Activated naive CD8-positive, alpha-beta T cell treated with anti-CD3 and anti-CD28 coated beads, Interleukin-2, amount 50 U/mL, for 24 hours (primary cell): ENCODE data around the gene DLX6.

Experiments
- ATAC-seq: fragments of 150-1000 bp; cut with Tn5 transposase; one replicate; pipeline ENCODE4 v1.10.0; 2021
- DNase-seq: peaks from one replicate; pipeline ENCODE4 v3.0.0; 2021
- H3K27ac Mint-ChIP-seq: one replicate; pipeline ENCODE4 v1.8.0; 2021; ENCODE audit warnings: mild to moderate bottlenecking, mixed read lengths
- H3K27me3 Mint-ChIP-seq: one replicate; pipeline ENCODE4 v1.8.0; 2021; ENCODE audit warnings: mixed read lengths
- H3K36me3 Mint-ChIP-seq: one replicate; pipeline ENCODE4 v1.8.0; 2021; ENCODE audit warnings: low read depth, mixed read lengths
- H3K4me1 Mint-ChIP-seq: one replicate; pipeline ENCODE4 v1.8.0; 2021; ENCODE audit warnings: mixed read lengths
- H3K4me3 Mint-ChIP-seq: one replicate; pipeline ENCODE4 v1.8.0; 2021; ENCODE audit warnings: mild to moderate bottlenecking, moderate library complexity, mixed read lengths
- H3K9me3 Mint-ChIP-seq: one replicate; pipeline ENCODE4 v1.8.0; 2021; ENCODE audit warnings: mixed read lengths

Gene DLX6

GRCh38 chr7:97005183-97006054, at the start of gene DLX6:
TSS of gene DLX6 (plus strand) at chr7:97005553. CDS start at chr7:97005978, 425 bp downstream.
- Mint-ChIP-seq H3K27me3 (peaks cover 89% of the 10 kb centered on the region), H3K9me3 (no peaks in the 10 kb centered on the region), H3K4me1 (peaks cover 14% of the 10 kb centered on the region), H3K27ac (no peak within 1 kb of the TSS), H3K36me3 (no peaks in the 10 kb centered on the region), H3K4me3 (peak within 1 kb of the TSS; percentile 62)
- no peak for ATAC-seq
- DNase-seq: peak; percentile 52

- H3K27ac Mint-ChIP-seq: no peak overlapping the region
- no peak for DNase-seq
- peaks cover 16% of the 10 kb centered on the region for H3K27me3 Mint-ChIP-seq
- no peak overlapping the region for H3K4me3 Mint-ChIP-seq
- no peaks in the 10 kb centered on the region for H3K4me1 Mint-ChIP-seq
- no peaks in the 10 kb centered on the region for H3K36me3 Mint-ChIP-seq
- no peaks in the 10 kb centered on the region for H3K9me3 Mint-ChIP-seq
- no peak for ATAC-seq
Measured at GRCh38 chr7:96959135-96959534, 46.2 kb upstream of the DLX6 start.

GRCh38 chr7:96962221-96962885, 43.0 kb upstream of the DLX6 start:
- no peak for DNase-seq
- Mint-ChIP-seq H3K9me3 (no peaks in the 10 kb centered on the region), H3K4me3 (no peak overlapping the region), H3K36me3 (no peaks in the 10 kb centered on the region), H3K27me3 (peaks cover 27% of the 10 kb centered on the region), H3K27ac (no peak overlapping the region), H3K4me1 (no peaks in the 10 kb centered on the region)
- no peak for ATAC-seq

GRCh38 chr7:96968981-96969380, 36.4 kb upstream of the DLX6 start:
- H3K4me3 Mint-ChIP-seq: no peak overlapping the region
- peaks cover 31% of the 10 kb centered on the region for H3K27me3 Mint-ChIP-seq
- H3K9me3 Mint-ChIP-seq: no peaks in the 10 kb centered on the region
- H3K4me1 Mint-ChIP-seq: no peaks in the 10 kb centered on the region
- no peak for DNase-seq
- no peak for ATAC-seq
- H3K36me3 Mint-ChIP-seq: no peaks in the 10 kb centered on the region
- H3K27ac Mint-ChIP-seq: no peak overlapping the region

- no peak overlapping the region for H3K4me3 Mint-ChIP-seq
- H3K9me3 Mint-ChIP-seq: no peaks in the 10 kb centered on the region
- no peaks in the 10 kb centered on the region for H3K4me1 Mint-ChIP-seq
- H3K27me3 Mint-ChIP-seq: peaks cover 27% of the 10 kb centered on the region
- H3K36me3 Mint-ChIP-seq: no peaks in the 10 kb centered on the region
- ATAC-seq (no peak), DNase-seq (no peak)
- no peak overlapping the region for H3K27ac Mint-ChIP-seq
Measured at GRCh38 chr7:96970739-96971138, 34.6 kb upstream of the DLX6 start.

- DNase-seq: no peak
- ATAC-seq: no peak
- no peaks in the 10 kb centered on the region for H3K4me1 Mint-ChIP-seq
- H3K27me3 Mint-ChIP-seq: peaks cover 28% of the 10 kb centered on the region
- no peak overlapping the region for H3K27ac Mint-ChIP-seq
- H3K9me3 Mint-ChIP-seq: no peaks in the 10 kb centered on the region
- no peak overlapping the region for H3K4me3 Mint-ChIP-seq
- H3K36me3 Mint-ChIP-seq: no peaks in the 10 kb centered on the region
Measured at GRCh38 chr7:96973986-96974385, 31.4 kb upstream of the DLX6 start.

- H3K36me3 Mint-ChIP-seq: no peaks in the 10 kb centered on the region
- no peaks in the 10 kb centered on the region for H3K4me1 Mint-ChIP-seq
- H3K27ac Mint-ChIP-seq: no peak overlapping the region
- no peak overlapping the region for H3K4me3 Mint-ChIP-seq
- no peaks in the 10 kb centered on the region for H3K9me3 Mint-ChIP-seq
- peaks cover 27% of the 10 kb centered on the region for H3K27me3 Mint-ChIP-seq
- ATAC-seq: no peak
- DNase-seq: no peak
Measured at GRCh38 chr7:96976106-96976505, 29.2 kb upstream of the DLX6 start.

GRCh38 chr7:96977445-96977844, 27.9 kb upstream of the DLX6 start:
- H3K36me3 Mint-ChIP-seq: no peaks in the 10 kb centered on the region
- ATAC-seq: no peak
- H3K4me3 Mint-ChIP-seq: no peak overlapping the region
- no peaks in the 10 kb centered on the region for H3K9me3 Mint-ChIP-seq
- DNase-seq: no peak
- no peak overlapping the region for H3K27ac Mint-ChIP-seq
- H3K27me3 Mint-ChIP-seq: peaks cover 30% of the 10 kb centered on the region
- no peaks in the 10 kb centered on the region for H3K4me1 Mint-ChIP-seq

GRCh38 chr7:96979551-96980276, 25.6 kb upstream of the DLX6 start:
- Mint-ChIP-seq H3K36me3 (no peaks in the 10 kb centered on the region), H3K9me3 (no peaks in the 10 kb centered on the region), H3K4me1 (no peaks in the 10 kb centered on the region), H3K4me3 (no peak overlapping the region), H3K27ac (no peak overlapping the region), H3K27me3 (peaks cover 30% of the 10 kb centered on the region)
- DNase-seq (no peak), ATAC-seq (no peak)

GRCh38 chr7:96982586-96982985, 22.8 kb upstream of the DLX6 start:
- Mint-ChIP-seq H3K9me3 (no peaks in the 10 kb centered on the region), H3K4me1 (no peaks in the 10 kb centered on the region), H3K27me3 (peaks cover 32% of the 10 kb centered on the region), H3K27ac (no peak overlapping the region), H3K4me3 (no peak overlapping the region), H3K36me3 (no peaks in the 10 kb centered on the region)
- ATAC-seq: no peak
- no peak for DNase-seq

GRCh38 chr7:96985992-96986391, 19.4 kb upstream of the DLX6 start:
- Mint-ChIP-seq H3K36me3 (no peaks in the 10 kb centered on the region), H3K27me3 (peaks cover 53% of the 10 kb centered on the region)
- ATAC-seq: no peak

GRCh38 chr7:96986901-96987300, 18.5 kb upstream of the DLX6 start:
- no peak overlapping the region for H3K4me3 Mint-ChIP-seq
- no peaks in the 10 kb centered on the region for H3K36me3 Mint-ChIP-seq
- H3K27me3 Mint-ChIP-seq: peaks cover 54% of the 10 kb centered on the region
- H3K9me3 Mint-ChIP-seq: no peaks in the 10 kb centered on the region
- DNase-seq: no peak
- no peak for ATAC-seq
- no peaks in the 10 kb centered on the region for H3K4me1 Mint-ChIP-seq
- H3K27ac Mint-ChIP-seq: no peak overlapping the region

More at GRCh38 chr7:96985992-96986391, 19.4 kb upstream of the DLX6 start:
- Mint-ChIP-seq H3K9me3 (no peaks in the 10 kb centered on the region), H3K27ac (no peak overlapping the region), H3K4me3 (no peak overlapping the region), H3K4me1 (no peaks in the 10 kb centered on the region)
- DNase-seq: no peak

- Mint-ChIP-seq H3K4me1 (peaks cover 1% of the 10 kb centered on the region), H3K27me3 (peaks cover 61% of the 10 kb centered on the region)
- ATAC-seq: no peak
Measured at GRCh38 chr7:96987719-96988118, 17.6 kb upstream of the DLX6 start.

GRCh38 chr7:96989241-96989858, 16.0 kb upstream of the DLX6 start:
- Mint-ChIP-seq H3K9me3 (no peaks in the 10 kb centered on the region), H3K4me3 (no peak overlapping the region), H3K36me3 (no peaks in the 10 kb centered on the region), H3K27me3 (peaks cover 73% of the 10 kb centered on the region), H3K4me1 (peaks cover 2% of the 10 kb centered on the region), H3K27ac (no peak overlapping the region)
- ATAC-seq: no peak
- no peak for DNase-seq

More at GRCh38 chr7:96987719-96988118, 17.6 kb upstream of the DLX6 start:
- no peak overlapping the region for H3K4me3 Mint-ChIP-seq
- H3K27ac Mint-ChIP-seq: no peak overlapping the region
- H3K36me3 Mint-ChIP-seq: no peaks in the 10 kb centered on the region
- DNase-seq: no peak
- H3K9me3 Mint-ChIP-seq: no peaks in the 10 kb centered on the region
